Activated CD8-positive, alpha-beta memory T cell treated with anti-CD3 and anti-CD28 coated beads for 1 hour (primary cell): Measurements from ENCODE around the gene PNP.
"Not testable (repeated sequence)": the region's sequence is repeated elsewhere in the genome, so short reads cannot be mapped to it uniquely, and the experiment has no call there.

Experiments
- DNase-seq, 2 donors: peaks; one replicate each; pipeline ENCODE4 v3.0.0-alpha.2; 2020; ENCODE audit warnings: low read depth in 1 of 2; ENCODE audit errors: extremely low read depth in 1 of 2

Gene PNP

GRCh38 chr14:20489093-20489994 lies 20.1 kb downstream of the PNP start:
- DNase-seq, result no peak

DNA sequence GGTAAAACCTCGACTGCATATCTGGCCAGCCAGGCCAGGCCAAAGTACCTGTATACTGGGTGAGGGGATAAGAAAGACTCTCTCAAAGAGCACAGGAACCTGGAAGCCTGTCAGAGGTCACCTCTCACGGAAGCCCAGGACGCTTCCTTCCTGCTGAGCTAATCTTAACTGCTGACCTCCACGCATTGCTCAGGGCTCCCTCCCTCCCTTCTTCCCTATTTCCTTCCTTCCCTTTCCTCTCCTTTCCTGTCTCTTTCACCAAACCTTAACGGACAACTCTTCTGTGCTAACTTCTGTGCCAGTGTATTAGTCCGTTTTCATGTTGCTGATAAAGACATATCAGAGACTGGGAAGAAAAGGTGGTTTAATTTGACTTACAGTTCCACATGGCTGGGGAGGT lies 21.4 kb downstream of the PNP start:
- no peak for DNase-seq

DNA sequence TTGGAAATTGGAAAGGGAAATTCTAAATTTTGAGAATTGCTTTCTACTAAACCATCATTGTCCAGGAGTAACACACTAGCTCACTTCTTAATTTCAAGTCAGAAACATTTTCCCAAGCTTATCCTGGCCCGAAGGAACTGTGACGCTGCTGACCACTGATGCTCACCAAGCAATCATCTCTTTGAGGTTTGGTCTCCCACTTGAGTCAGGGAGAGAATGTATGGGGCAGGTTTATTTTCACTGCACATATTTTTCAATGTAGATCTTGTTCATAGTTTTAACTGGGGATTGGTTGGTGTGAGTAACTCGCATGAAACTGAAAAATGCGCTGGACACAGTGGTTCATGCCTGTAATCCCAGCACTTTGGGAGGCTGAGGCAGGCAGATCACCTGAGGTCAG lies 23.3 kb downstream of the PNP start:
- no peak for DNase-seq

DNA sequence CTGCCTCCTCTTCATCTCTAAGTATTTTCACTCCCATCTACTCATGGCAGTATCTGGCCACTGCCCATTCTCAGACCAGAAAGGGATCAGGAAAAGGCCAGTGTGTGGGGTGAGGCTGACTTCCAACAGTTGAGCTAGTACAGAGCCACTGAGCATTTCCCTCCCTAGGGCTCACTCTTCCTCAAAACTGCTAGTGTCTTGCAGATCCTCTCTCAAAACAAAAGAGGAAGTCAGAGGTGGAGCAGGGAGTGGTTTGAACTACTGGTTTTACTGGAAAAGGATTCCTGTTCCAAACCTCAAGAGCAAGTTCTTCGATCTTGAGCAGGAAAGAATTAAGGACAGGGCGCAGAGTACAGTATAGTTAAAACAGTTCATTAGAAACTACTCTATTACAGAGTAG lies 24.4 kb downstream of the PNP start:
- DNase-seq, result no peak

GRCh38 chr14:20494935-20495766 lies 25.9 kb downstream of the PNP start:
- no peak for DNase-seq

DNA sequence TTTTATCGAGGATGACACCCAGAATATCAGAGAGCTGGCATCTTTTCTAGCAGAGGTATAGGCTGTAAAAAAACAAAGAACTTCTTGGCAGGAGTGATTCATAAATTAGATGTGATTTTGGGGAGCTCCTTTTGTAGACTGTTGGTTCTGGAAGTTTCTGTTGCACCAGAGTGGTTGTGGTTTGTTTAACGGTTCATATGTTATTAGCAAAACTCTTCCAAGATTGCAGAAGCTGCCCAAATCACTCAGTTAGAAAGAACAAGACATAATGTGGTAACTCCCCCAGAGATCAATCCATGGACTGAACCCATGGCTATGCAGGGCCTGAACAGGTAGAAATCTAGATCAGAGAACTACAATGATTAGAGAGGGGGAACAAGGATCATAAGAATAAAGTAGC lies 29.4 kb downstream of the PNP start:
- DNase-seq, result no peak

- DNase-seq, result no peak
Observed at GRCh38 chr14:20499108-20499507, 29.9 kb downstream of the PNP start.

- DNase-seq, result no peak
Observed at GRCh38 chr14:20499881-20500280, 30.7 kb downstream of the PNP start.

GRCh38 chr14:20501346-20501745 lies 32.1 kb downstream of the PNP start:
- DNase-seq, result no peak

GRCh38 chr14:20503898-20504297 lies 34.7 kb downstream of the PNP start:
- no peak for DNase-seq

DNA sequence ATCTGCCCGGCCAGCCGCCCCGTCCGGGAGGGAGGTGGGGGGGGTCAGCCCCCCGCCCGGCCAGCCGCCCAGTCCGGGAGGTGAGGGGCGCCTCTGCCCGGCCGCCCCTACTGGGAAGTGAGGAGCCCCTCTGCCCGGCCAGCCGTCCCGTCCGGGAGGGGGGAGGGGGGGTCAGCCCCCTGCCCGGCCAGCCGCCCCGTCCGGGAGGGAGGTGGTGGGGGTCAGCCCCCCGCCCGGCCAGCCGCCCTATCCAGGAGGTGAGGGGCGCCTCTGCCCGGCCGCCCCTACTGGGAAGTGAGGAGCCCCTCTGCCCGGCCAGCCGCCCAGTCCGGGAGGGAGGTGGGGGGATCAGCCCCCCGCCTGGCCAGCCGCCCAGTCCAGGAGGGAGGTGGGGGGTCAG lies 37.1 kb downstream of the PNP start:
- not testable (repeated sequence) for DNase-seq

DNA sequence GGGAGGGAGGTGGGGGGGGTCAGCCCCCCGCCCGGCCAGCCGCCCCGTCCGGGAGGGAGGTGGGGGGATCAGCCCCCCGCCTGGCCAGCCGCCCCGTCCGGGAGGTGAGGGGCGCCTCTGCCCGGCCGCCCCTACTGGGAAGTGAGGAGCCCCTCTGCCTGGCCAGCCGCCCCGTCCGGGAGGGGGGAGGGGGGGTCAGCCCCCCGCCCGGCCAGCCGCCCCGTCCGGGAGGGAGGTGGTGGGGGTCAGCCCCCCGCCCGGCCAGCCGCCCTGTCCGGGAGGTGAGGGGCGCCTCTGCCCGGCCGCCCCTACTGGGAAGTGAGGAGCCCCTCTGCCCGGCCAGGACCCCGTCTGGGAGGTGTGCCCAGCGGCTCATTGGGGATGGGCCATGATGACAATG lies 37.5 kb downstream of the PNP start:
- not testable (repeated sequence) for DNase-seq

GRCh38 chr14:20507537-20507936 lies 38.3 kb downstream of the PNP start:
- not testable (repeated sequence) for DNase-seq

DNA sequence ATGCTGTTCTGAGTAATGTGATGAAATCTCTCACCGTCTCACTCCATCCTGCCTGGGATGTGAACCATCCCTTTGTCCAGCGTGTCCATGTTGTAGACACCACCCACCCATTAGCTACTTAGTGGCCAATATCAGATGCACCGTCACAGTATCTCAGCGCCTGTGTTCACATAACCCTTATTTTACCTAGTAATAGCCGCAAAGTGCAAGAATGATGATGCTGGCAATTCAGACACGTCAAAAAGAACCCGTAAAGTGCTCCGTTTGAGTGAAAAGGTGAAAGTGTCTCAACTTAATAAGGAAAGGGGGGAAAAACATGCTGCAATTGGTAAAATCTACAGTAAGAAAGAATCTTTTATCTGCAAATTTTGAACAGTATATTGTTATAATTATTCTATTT lies 39.2 kb downstream of the PNP start:
- no peak for DNase-seq

GRCh38 chr14:20512177-20512905 lies 43.1 kb downstream of the PNP start:
- no peak for DNase-seq

GRCh38 chr14:20515846-20516245 lies 46.6 kb downstream of the PNP start:
- DNase-seq, result no peak

DNA sequence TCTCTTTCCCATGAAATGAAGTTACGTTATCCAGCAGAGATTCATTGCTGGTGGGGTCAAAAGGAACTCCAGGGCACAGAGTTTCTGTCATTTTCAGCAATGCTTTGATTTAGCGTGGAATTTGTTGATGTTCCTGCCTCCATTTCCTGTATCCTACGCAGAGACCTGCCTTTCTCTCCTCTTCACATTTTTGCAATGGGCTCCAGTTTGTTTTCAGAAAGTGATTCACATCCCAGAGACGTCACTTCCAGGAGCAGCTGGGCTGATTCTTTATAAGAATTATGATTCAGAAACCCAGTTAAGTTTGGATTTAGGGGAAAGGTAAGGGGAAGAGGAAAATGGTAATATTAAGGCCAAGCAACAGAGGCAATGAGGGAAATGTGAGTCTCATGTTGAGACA lies 47.7 kb downstream of the PNP start:
- no peak for DNase-seq

DNA sequence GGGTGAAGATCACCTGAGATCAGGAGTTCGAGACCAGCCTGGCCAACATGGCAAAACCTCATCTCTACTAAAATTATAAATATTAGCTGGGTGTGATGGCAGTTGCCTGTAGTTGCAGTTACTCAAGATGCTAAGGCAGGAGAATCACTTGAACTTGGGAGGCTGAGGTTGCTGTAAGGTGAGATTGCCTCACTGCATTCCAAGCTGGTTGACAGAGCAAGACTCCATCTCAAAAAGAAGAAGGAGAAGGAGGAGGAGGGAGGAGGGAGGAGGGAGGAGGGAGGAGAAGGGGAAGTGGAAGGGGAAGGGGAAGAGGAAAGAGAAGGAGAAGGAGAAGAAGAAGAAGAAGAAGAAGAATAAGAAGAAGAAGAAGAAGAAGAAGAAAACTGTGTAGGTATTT lies 53.1 kb downstream of the PNP start:
- DNase-seq, result no peak

- DNase-seq, result no peak
Observed at GRCh38 chr14:20524027-20524426, 54.8 kb downstream of the PNP start.
